Tibial artery (tissue), 4 donors: ENCODE results near the gene PFN1.

Experiments used
- DNase-seq, 2 donors: peaks; one replicate each; pipeline ENCODE4 v3.0.0-alpha.2; 2019
- H3K27ac ChIP-seq, 2 donors: fragments of 200-600 bp; sonication (generic) in 1 of 2; 1 replicate in 1 of 2; 2 replicates in 1 of 2; pipeline ENCODE4 v1.5.1; 2018 to 2019; ENCODE audit warnings: mild to moderate bottlenecking in 1 of 2
- H3K27me3 ChIP-seq, 2 donors: fragments of 200-600 bp; sonication (generic) in 1 of 2; one replicate each; pipeline versions ENCODE4 v1.5.1 to v1.6.0; 2016 to 2019
- H3K36me3 ChIP-seq, 3 donors: fragments of 200-600 bp; sonication (generic) in 2 of 3; one replicate each; pipeline ENCODE4 v1.5.1; 2016 to 2019; ENCODE audit warnings: mild to moderate bottlenecking in 2 of 3
- H3K4me1 ChIP-seq, 4 donors: fragments of 200-600 bp; sonication (generic) in 2 of 4; 1 replicate in 3 of 4; 2 replicates in 1 of 4; pipeline ENCODE4 v1.5.1; 2016 to 2019
- H3K4me3 ChIP-seq, 2 donors: fragments of 200-600 bp; sonication (generic) in 1 of 2; 1 replicate in 1 of 2; 2 replicates in 1 of 2; pipeline ENCODE4 v1.5.1; 2018 to 2019; ENCODE audit warnings: mild to moderate bottlenecking in 2 of 2
- H3K9me3 ChIP-seq, 3 donors: fragments of 200-600 bp; sonication (generic) in 1 of 3; one replicate each; pipeline ENCODE4 v1.5.1; 2016 to 2019
- CTCF ChIP-seq, 2 experiments: fragments of 200-600 bp in 1 of 2; fragments of 450-650 bp in 1 of 2; IDR thresholded peaks; one replicate each; pipeline ENCODE4 v1.5.1; 2017 to 2019; ENCODE audit warnings: antibody characterized with exemption in 2 of 2, mild to moderate bottlenecking in 1 of 2, moderate library complexity in 1 of 2
- intact Hi-C: fragments of 100-400 bp; cut with DNase I; formaldehyde crosslinking; loops from one replicate; pipeline ENCODE4 v1.15.0; 2023; ENCODE audit warnings: low total_unique reads

The PFN1 gene

GRCh38 chr17:4946312-4946976 lies 1.9 kb downstream of the PFN1 start:
- intact Hi-C loops: loop anchor here (5.0 kb wide), 1 partner anchor 51 kb away; the partner anchor contains the start of genes INCA1 and KIF1C
- DNase-seq: no peak
- H3K4me3 ChIP-seq: peak overlapping the region; percentile 93 to 100
- peak overlapping the region; percentile 95 to 99 for H3K27ac ChIP-seq
- no peak for TF ChIP-seq CTCF (IDR thresholded peaks at IDR 0.05)
- peaks cover 43 to 54% (median 45%) of the 10 kb centered on the region in 3 donors for H3K36me3 ChIP-seq
- no peaks in the 10 kb centered on the region for H3K9me3 ChIP-seq
- H3K4me1 ChIP-seq: peaks cover 6 to 63% (median 48%) of the 10 kb centered on the region in 4 donors
- H3K27me3 ChIP-seq: no peaks in the 10 kb centered on the region

GRCh38 chr17:4945944-4946280 lies 2.4 kb downstream of the PFN1 start:
- H3K36me3 ChIP-seq: peaks cover 43 to 54% (median 45%) of the 10 kb centered on the region in 3 donors
- H3K4me3 ChIP-seq: peak overlapping the region; percentile 93 to 100
- no peaks in the 10 kb centered on the region for H3K9me3 ChIP-seq
- intact Hi-C loops: loop anchor here (5.0 kb wide), 1 partner anchor 51 kb away; the partner anchor contains the start of genes INCA1 and KIF1C
- DNase-seq: no peak
- peak overlapping the region; percentile 95 to 99 for H3K27ac ChIP-seq
- H3K27me3 ChIP-seq: no peaks in the 10 kb centered on the region
- TF ChIP-seq CTCF (IDR thresholded peaks at IDR 0.05): no peak
- peaks cover 6 to 64% (median 52%) of the 10 kb centered on the region in 4 donors for H3K4me1 ChIP-seq

GRCh38 chr17:4945176-4945943 lies 3.0 kb downstream of the PFN1 start:
- peak overlapping the region; percentile 93 to 100 for H3K4me3 ChIP-seq
- no peaks in the 10 kb centered on the region for H3K27me3 ChIP-seq
- H3K27ac ChIP-seq: peak overlapping the region; percentile 95 to 99
- peak; percentile 86 to 92 for DNase-seq
- peaks cover 43 to 54% (median 45%) of the 10 kb centered on the region in 3 donors for H3K36me3 ChIP-seq
- intact Hi-C loops: loop anchor here (5.0 kb wide), 1 partner anchor 52 kb away; the partner anchor contains the start of genes INCA1 and KIF1C
- no peaks in the 10 kb centered on the region for H3K9me3 ChIP-seq
- peaks cover 6 to 61% (median 50%) of the 10 kb centered on the region in 4 donors for H3K4me1 ChIP-seq
- no peak for TF ChIP-seq CTCF (IDR thresholded peaks at IDR 0.05)

GRCh38 chr17:4944554-4945175 lies 3.7 kb downstream of the PFN1 start:
- Histone ChIP-seq H3K27me3 (no peaks in the 10 kb centered on the region), H3K9me3 (no peaks in the 10 kb centered on the region), H3K4me3 (peak overlapping the region in 1 of 2 donors; percentile 93), H3K27ac (peak overlapping the region; percentile 95 to 99), H3K4me1 (peaks cover 6 to 56% (median 45%) of the 10 kb centered on the region in 4 donors), H3K36me3 (peaks cover 43 to 54% (median 45%) of the 10 kb centered on the region in 3 donors)
- TF ChIP-seq CTCF (IDR thresholded peaks at IDR 0.05): no peak
- intact Hi-C loops: loop anchor here (5.0 kb wide), 1 partner anchor 53 kb away; the partner anchor contains the start of genes INCA1 and KIF1C
- no peak for DNase-seq

- H3K36me3 ChIP-seq: peaks cover 43 to 54% (median 45%) of the 10 kb centered on the region in 3 donors
- DNase-seq: no peak
- no peak for TF ChIP-seq CTCF (IDR thresholded peaks at IDR 0.05)
- no peak overlapping the region for H3K4me3 ChIP-seq
- no peaks in the 10 kb centered on the region for H3K9me3 ChIP-seq
- H3K27me3 ChIP-seq: no peaks in the 10 kb centered on the region
- intact Hi-C loops: no loop called here
- peaks cover 7 to 59% (median 48%) of the 10 kb centered on the region in 4 donors for H3K4me1 ChIP-seq
- peak overlapping the region; percentile 95 to 99 for H3K27ac ChIP-seq
Measured at GRCh38 chr17:4944163-4944553, 4.2 kb downstream of the PFN1 start.
